ENCODE measurements around the gene MYL4. TPM values are rescaled to one million over a fixed set of nuclear protein-coding genes. Genes with fewer than 3 reads are reported as not detected.

MYL4 gene
- total and polyA plus RNA-seq, 2 of the 8 experiments (the other 6 are each of a cell fraction or from before 2014, with no cell fraction given), result 0.12 TPM; not detected in 1

- no peak overlapping the region for H2BK120ac ChIP-seq (replicated peaks; ENCODE audit: low read depth, low read length)
- H3K9me3 ChIP-seq (ENCODE audit: insufficient read depth in 2 of 2, low read depth in 1 of 2, low read length in 1 of 2), result no peaks in the 10 kb centered on the region
- no peak overlapping the region for H3K4me3 ChIP-seq (ENCODE audit: extremely low read depth in 1 of 4, insufficient read depth in 2 of 4, low read depth in 3 of 4, low read length in 4 of 4)
- H2AK5ac ChIP-seq (ENCODE audit: low read depth, low read length), result no peak overlapping the region
- H4K91ac ChIP-seq (replicated peaks; ENCODE audit: insufficient read length, low read length), result no peak overlapping the region
- CTCF ChIA-PET (ENCODE audit: partially characterized antibody), result interaction anchor here (0.6 to 2.9 kb wide), 4 partner anchors 10 to 510 kb away, joined by 3 to 16 read pairs (median 3); no protein-coding TSS in a partner anchor
- H3K23ac ChIP-seq (ENCODE audit: insufficient read length), result no peak overlapping the region
- no peaks in the 10 kb centered on the region for H3K23me2 ChIP-seq (ENCODE audit: low read depth, low read length)
- H3K27me3 ChIP-seq (replicated peaks in 1 of 4; ENCODE audit: control insufficient read depth in 3 of 4, extremely low read depth in 1 of 4, insufficient read depth in 3 of 4, low read length in 3 of 4), result peaks cover 0 to 2% (median 0%) of the 10 kb centered on the region in 4 experiments; a peak in 1 of 7 replicates
- TF ChIP-seq SIRT6 (IDR thresholded peaks at IDR 0.05; ENCODE audit: low read length) (no peak), HDAC6 (IDR thresholded peaks at IDR 0.05; ENCODE audit: low read depth, low read length) (no peak)
- H4K20me1 ChIP-seq (replicated peaks in 1 of 2; ENCODE audit: control insufficient read depth in 1 of 2, insufficient read depth in 2 of 2, low read length in 2 of 2), result no peaks in the 10 kb centered on the region
- H3K4me1 ChIP-seq (replicated peaks in 1 of 4; ENCODE audit: control insufficient read depth in 3 of 4, insufficient read depth in 4 of 4, low read length in 3 of 4), result peaks cover 0 to 3% (median 0%) of the 10 kb centered on the region in 4 experiments; a peak in 1 of 7 replicates
- WGBS, 2 experiments (ENCODE audit: extremely low coverage in 1 of 2, insufficient coverage in 1 of 2, insufficient read length in 1 of 2, insufficient replicate concordance in 2 of 2, low coverage in 1 of 2, low lambda C conversion rate in 2 of 2, missing lambda C conversion rate in 1 of 2), result 86% methylated on average over 2 of the region's 2 CpGs; no CpG with 5 or more reads in 1 of the 2 experiments
- POLR2A ChIA-PET (ENCODE audit: partially characterized antibody), result no interaction called here
- H4K8ac ChIP-seq (ENCODE audit: extremely low read depth, insufficient read depth, low read length), result no peak overlapping the region
- H3K79me2 ChIP-seq (ENCODE audit: control insufficient read depth in 1 of 2, insufficient read depth in 2 of 2, low read length in 2 of 2), result no peaks in the 10 kb centered on the region
- H3K79me1 ChIP-seq (ENCODE audit: low read depth, low read length), result no peaks in the 10 kb centered on the region
- no peak overlapping the region for H2BK12ac ChIP-seq (ENCODE audit: low read depth, low read length)
- no peak overlapping the region for H2BK20ac ChIP-seq (ENCODE audit: low read length)
- no peaks in the 10 kb centered on the region for H3K36me3 ChIP-seq (ENCODE audit: control insufficient read depth in 2 of 4, insufficient read depth in 4 of 4, low read length in 3 of 4)
- H3K9ac ChIP-seq (replicated peaks in 1 of 4; ENCODE audit: extremely low read depth in 1 of 4, low read depth in 3 of 4, low read length in 3 of 4), result no peak overlapping the region
- no peak overlapping the region for H3K56ac ChIP-seq (replicated peaks; ENCODE audit: insufficient read length, low read depth, low read length)
- no peak overlapping the region for H2AFZ ChIP-seq (ENCODE audit: low read length)
- H3K4ac ChIP-seq (replicated peaks; ENCODE audit: insufficient read length, low read depth, low read length), result no peak overlapping the region
- H4K5ac ChIP-seq (ENCODE audit: insufficient read length, low read depth, low read length), result no peak overlapping the region
- no peak overlapping the region for H3K27ac ChIP-seq (ENCODE audit: low read depth, low read length)
- H3K14ac ChIP-seq (ENCODE audit: insufficient read length), result no peak overlapping the region
- no peak overlapping the region for H3K4me2 ChIP-seq (ENCODE audit: insufficient read depth in 1 of 2, low read depth in 2 of 2, low read length in 2 of 2)
- H2BK5ac ChIP-seq (ENCODE audit: low read depth, low read length), result no peak overlapping the region
- no peak overlapping the region for H3K18ac ChIP-seq (ENCODE audit: extremely low read depth, low read length)
- DNase-seq (ENCODE audit: low read depth in 1 of 2, low spot score in 2 of 2) (no peak), FAIRE-seq (no peak)
- no peak overlapping the region for H2BK15ac ChIP-seq (ENCODE audit: low read length)
Measured at GRCh38 chr17:47242648-47243047, 33.5 kb downstream of the MYL4 start.
